NK-92 treated with Interleukin-12 subunit alpha and Interleukin-12 subunit beta, amount 100 ng/mL, for 24 hours (cell line): ENCODE measurements around the gene BEAN1.

Source experiments
- DNase-seq: peaks from one replicate; lab custom pipeline; 2025; lab: John Stamatoyannopoulos, UW

The BEAN1 gene

DNA sequence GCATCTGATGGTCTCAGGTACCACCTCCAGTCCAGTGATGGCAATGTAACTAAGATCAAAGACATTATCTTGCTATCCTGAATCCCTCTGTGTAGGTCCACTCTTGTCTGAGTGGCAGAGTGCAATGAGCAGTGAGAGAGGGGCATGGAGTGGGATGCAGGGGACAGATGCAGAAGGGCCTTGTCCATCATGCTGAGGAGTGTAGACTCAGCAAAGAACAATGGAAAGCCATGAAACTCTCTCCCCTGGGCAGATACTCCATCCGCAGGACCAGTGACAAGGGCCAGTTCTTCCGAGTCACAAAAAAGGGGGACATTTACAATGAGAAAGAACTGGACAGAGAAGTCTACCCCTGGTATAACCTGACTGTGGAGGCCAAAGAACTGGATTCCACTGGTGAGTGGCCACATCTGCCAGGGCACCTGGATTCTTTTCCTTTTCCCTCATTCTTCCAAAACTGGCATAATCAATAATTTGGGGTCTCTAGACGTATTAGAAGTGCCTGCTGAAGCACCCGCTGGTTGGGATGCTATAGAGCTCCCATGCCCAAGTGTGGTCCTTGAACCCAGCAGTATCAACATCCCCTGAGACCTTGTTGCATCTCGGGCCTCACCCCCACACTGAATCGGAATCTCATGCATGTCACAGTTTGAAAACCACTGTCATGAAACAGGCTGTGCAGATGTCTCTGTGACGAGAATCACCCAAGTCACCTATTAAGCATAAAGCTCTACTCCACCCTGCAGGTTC is 31.1 kb upstream of the BEAN1 start:
- no peak for DNase-seq

DNA sequence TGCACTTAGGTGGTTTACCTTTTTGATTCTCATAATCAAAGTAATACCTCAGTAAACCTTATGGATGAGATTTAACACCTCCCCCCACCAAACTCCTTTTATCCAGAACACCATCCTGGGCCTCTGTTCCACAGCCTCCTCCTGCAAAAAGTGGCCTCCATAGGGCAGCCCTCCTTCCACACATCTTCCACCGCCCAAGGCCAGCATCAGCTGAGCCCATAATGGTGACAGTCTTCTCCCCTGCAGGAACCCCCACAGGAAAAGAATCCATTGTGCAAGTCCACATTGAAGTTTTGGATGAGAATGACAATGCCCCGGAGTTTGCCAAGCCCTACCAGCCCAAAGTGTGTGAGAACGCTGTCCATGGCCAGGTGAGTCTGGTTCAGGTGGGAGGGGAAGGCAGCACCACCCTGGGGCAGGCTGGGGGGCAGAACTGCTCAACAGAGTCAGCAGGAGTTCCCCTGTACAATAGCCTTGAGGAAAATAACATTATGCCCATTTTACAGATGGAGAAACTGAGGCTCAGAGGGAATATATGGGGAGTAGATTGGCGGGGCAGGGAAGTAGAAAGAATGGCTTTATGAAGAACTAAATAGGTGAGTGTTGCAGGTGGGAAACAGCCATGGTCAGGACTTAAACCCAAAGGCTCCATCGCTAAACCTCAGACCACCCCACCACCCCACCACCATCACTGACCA is 29.2 kb upstream of the BEAN1 start:
- no peak for DNase-seq

DNA sequence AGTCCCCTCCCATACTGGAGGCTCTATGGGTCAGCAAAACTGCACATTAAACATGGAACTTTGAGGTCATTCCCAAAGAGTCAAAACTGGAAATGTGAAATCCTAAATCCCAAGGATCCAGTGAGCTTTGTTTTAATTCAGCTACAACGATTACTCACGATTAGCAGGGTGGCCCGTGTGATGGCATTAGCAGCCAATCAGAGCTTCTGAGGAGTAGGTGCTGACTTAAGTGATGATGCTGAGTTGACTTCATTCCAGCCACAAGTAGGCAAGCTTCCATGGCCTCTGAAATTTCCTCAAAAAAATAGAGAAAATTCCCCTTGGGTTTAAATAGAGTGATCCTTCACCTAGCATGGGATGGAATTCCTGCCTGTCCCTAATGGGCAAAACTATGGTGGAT is 28.1 kb upstream of the BEAN1 start:
- no peak for DNase-seq

DNA sequence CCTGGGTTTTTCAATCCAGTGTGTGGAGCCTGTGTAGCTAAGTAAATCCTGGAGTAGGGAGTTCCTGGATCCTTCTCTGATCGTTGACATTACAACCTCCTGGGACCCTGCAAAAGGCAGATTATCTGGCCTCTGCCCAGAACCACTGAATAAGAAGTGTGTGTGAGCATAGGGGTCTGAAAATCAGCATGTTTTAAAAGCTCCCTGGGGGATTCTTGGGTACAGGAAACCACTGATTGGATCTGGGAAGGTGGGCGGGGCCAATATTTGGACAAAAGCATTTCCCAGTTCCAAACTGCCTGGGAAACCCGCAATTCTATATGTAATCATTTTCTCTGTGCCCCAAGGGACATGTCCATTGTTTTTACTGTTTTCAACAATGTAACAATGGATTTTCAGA is 27.2 kb upstream of the BEAN1 start:
- DNase-seq: no peak

DNA sequence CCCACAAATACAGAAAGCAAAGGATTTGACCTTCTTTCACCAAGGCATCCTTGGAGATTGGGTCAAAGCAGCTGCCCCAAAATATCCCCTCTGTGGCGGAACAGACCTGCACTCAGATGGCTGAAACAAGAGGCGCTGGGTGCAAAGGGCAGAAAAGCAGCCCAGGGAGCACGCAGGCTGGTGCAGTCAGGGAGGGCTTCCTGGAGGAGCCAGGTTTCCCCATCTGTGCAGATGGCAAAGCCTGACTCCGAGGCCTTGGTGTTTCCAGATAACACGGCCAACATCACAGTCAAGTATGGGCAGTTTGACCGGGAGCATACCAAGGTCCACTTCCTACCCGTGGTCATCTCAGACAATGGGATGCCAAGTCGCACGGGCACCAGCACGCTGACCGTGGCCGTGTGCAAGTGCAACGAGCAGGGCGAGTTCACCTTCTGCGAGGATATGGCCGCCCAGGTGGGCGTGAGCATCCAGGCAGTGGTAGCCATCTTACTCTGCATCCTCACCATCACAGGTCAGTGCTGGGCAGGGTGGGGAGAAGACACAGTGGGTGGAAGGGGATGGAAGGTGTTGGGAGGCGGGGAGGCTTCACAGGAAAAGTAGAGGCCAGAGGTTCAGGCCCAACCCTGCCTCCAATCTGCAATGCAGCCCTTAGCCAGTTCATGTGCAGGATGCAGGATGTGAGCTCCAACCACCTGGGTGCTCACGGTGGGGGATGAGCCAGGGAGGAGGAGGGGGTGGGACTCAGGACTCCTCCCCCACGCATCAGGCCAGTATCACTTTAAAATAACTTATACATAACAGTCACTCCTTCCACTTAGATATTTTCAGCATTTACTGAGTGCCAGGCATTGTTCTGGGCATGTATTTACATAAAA is 26.4 kb upstream of the BEAN1 start:
- no peak for DNase-seq

DNA sequence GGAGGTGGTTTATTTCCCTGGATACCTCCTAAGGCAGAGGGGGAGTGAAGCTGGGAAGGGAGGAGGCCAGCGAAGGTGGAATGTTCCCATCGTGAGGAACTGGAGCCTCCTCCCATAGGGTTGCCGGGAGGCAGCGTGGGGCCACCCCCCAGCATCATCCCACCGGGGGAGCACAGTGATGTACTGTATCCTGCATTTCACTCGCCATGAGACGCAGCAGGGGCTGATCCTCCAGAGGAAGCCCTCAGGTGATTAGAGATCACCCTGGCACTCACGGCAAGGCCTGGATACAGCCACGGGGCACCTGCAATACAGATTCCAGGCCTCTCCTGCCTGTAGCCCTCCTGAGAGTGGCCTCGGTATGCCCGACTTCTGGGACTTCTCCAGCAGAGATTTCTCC is 25.5 kb upstream of the BEAN1 start:
- no peak for DNase-seq

DNA sequence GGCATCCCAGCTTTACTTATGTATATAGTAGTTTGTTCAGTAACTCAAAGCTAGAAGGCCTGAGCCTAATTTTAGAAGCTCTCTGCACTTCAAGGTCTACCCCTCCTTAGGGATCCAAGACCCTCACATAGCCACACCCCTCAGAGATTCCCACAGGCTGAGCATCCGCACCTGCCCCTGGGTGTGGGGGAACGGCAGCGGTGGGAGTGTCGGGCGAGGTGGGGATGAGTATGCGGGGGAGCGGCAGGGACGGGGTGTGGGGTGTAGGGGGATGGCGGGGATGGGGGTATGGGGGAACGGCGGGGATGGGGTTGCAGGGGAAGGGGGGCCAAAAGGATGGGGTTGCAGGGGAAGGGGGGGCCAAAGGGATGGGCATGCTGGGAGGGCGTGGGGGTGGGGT is 24.9 kb upstream of the BEAN1 start:
- DNase-seq: no peak

DNA sequence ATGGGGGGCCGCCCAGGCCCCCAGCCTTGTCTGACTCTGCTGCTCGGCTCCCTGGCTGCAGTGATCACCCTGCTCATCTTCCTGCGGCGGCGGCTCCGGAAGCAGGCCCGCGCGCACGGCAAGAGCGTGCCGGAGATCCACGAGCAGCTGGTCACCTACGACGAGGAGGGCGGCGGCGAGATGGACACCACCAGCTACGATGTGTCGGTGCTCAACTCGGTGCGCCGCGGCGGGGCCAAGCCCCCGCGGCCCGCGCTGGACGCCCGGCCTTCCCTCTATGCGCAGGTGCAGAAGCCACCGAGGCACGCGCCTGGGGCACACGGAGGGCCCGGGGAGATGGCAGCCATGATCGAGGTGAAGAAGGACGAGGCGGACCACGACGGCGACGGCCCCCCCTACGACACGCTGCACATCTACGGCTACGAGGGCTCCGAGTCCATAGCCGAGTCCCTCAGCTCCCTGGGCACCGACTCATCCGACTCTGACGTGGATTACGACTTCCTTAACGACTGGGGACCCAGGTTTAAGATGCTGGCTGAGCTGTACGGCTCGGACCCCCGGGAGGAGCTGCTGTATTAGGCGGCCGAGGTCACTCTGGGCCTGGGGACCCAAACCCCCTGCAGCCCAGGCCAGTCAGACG is 24.4 kb upstream of the BEAN1 start:
- no peak for DNase-seq

DNA sequence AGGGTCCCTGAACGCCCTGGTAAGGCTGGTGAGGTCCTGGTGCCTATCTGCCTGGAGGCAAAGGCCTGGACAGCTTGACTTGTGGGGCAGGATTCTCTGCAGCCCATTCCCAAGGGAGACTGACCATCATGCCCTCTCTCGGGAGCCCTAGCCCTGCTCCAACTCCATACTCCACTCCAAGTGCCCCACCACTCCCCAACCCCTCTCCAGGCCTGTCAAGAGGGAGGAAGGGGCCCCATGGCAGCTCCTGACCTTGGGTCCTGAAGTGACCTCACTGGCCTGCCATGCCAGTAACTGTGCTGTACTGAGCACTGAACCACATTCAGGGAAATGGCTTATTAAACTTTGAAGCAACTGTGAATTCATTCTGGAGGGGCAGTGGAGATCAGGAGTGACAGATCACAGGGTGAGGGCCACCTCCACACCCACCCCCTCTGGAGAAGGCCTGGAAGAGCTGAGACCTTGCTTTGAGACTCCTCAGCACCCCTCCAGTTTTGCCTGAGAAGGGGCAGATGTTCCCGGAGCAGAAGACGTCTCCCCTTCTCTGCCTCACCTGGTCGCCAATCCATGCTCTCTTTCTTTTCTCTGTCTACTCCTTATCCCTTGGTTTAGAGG is 23.5 kb upstream of the BEAN1 start:
- no peak for DNase-seq

DNA sequence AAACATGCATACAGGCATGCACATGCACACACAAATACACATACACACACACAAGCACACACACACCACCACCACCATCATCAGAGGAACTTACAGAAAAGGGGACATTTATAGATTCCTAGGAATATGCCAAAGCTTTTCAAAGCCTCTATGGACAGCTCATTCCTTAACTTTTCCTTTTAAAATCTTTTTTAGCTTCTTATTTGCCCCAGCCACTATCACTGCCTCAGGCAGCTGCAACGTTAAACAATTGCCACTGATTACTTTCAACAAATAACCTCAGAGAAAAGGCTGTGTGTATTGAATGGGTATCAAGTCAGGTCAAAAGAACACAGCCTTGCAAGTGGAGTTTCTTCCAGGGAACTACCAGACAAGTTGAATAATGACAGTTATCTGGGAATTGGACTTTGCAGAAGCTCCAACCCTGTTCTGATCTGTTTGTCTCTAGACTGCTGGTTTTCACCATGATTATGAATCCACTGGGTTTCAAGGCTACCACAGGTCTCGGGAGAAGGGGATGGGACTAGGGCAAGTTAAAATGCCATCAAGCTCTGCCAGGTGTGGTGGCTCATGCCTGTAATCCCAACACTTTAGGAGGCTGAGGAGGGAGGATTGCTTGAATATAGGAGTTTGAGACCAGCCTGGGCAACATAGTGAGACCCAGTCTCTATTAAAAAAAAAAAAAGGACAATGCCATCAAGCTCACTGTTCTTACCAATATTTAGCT is 21.9 kb upstream of the BEAN1 start:
- DNase-seq: no peak

DNA sequence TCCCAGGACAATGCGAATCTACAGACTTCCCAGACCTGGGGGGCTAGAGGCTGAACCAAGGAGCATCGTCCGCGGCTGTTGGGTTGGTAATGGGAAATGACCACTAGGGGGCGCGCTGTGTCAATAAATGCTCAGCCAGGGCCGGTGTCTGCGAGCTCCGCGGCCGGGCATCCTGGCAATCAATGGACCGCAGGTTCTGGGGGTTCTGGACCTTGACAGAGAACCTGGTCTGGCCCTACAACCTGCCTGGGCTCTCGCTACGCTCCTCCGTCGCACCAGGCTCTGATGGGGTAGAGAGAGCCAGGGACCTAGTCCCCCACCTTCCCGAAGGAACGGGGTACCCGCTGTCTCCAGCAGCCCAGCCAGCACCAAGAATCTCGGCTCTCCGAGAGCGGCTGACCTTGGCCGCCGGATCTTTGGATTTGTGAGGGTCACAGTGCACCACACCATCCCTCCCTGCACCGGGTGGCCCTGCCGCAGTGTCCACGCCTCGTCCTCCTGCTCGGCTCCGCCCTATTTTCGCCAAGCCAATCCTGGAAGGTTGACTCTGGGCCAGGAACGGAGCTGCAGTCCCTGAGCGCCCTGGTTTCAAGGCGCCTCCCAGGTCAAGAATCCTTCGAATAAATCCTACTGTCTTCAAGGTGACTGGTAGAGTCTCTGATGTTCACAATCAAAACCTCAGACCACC is 20.4 kb upstream of the BEAN1 start:
- peak; percentile 63 for DNase-seq

DNA sequence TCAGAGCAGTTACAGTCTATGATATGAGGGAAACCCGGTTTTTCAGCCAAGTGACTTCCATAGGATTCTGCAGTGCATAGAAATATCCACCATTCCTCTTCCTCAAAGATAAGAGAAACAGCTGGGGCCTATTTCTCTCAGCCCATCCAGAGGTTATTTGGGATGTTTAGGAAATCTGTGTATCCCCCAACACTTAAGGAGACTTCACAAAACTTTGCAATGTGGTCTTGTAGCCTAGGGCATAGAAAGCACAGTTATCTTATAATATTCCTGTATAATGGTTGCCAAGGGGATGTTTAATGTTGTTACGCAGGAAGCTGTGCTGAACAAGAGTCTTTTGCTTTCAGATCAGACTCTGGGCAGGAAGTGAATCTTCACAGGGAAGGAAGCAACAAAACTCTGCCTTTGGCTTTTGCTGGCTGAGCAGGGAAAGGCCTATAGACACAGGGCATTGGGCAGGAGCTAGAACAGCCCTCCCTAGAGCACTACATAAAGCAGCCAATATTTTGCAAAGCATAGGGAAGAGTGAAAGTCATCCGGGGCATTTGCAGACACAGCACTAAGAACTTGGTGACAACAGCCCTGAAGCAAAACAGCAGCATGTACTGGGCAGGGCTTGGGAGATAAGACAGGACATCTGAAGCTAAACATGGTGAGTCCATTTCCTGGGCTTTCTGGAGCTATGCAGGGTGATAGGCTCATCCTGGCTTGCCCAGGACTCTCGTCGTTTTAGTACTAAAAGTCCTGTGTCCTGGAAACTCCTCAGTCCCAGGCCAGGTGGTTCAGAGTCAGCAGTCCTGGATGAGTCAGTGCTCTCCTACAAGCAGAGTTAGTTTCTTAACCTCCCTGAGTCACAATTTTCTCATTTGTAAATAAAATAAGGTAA is 18.7 kb upstream of the BEAN1 start:
- no peak for DNase-seq

DNA sequence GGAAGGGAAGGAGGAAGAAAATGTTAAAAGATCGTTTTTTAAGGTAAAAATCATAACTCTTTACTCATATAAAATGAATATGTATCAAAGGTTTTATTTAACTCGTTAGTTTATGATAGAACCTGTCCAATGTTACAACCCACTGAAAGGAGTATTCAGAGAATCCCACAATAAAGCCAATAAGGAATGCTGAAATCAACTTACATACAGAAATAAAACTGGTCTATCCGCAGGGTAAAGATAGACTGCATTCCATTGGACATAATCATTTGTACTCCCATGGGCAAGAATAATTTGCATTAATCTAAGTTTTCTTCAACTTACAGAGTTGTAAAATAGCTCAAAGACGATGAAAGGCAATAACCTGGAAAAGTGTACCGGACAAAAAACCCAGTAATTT is 17.9 kb upstream of the BEAN1 start:
- no peak for DNase-seq

DNA sequence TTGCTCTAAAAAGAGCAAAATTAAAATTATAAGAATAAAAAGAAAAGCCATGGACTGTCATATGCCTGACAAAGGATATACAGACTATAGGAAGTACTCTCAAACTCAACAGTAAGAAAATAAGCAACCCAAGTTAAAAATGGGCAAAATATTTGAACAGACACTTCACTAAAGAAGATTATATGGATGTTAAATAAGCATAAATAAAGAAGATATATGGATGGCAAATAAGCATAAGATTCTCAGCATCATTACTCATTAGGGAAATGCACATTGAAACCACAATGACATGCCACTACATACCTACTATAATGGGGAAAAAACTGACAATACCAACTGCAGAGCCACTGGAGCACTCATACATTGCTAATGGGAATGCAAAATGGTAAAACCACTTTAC is 14.9 kb upstream of the BEAN1 start:
- no peak for DNase-seq

DNA sequence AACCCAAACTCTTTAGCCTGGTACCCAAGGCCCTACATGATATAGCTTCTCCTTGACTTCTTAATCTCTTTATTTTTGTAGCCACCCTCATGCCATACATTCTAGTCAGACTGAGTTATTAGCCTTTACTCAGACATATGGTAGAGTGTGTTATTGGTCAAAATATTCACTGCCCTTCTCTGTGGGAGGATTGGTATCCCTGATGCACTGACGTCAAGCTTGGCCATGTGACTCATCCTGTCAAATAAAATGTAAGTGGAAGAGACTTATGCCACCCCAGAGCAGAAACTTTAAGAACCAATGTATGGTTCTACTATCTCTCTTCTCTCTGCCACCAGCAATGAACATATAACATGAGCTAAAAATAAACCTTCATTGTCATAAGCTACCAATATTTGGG is 12.2 kb upstream of the BEAN1 start:
- DNase-seq: no peak

DNA sequence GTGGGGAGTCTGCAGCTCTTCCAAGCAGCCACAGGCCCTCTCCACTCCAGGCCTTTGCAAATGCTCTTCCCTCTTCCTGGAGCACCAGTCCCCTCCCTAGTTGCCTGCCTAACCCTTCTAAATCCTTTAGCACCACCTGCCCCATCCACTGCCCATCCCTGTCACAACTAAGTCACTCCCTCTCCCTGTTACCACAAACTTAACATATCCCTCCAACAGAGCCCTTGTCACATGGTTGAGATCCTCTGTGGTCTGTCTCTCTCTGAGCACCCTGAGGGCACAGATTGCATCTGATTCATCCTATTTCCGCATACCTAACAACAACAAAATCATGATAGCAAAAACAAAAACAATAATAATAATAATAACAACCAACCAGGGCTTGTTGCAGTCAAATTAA is 11.0 kb upstream of the BEAN1 start:
- no peak for DNase-seq

DNA sequence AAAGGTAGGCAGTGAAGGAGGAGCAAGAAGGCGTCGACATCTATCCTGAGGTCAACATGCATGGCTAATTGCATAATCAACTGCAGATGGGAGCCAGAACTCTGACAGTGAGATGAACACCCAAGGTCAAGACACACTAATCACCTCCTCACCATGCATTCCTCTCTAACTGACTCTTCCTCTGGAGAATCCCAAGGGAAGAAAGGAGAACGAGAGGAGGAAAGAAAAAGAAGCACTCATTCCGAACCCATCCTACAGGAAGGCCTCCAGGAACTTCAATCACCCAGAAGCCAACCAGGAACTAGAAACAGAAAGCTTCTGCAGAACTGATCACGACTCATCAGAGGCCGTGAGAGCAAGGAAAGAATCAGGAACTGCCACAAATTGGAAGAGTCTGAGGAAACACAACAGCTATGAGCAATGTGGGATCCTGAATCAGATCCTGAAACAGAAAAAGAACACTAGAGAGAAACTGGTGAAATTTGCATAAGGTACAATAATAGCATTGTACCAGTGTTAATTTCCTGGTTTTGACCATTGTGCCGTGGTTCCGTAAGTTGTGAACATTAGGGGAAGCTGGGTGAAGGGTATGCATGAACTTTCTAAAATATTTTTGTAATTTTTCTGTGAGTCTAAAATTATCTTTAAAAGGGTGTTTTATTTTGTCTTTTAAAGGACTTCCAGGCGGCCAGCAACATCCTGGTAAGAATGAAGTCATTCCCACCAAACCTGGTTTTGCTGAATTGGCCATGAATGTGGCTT is 10.0 kb upstream of the BEAN1 start:
- no peak for DNase-seq

DNA sequence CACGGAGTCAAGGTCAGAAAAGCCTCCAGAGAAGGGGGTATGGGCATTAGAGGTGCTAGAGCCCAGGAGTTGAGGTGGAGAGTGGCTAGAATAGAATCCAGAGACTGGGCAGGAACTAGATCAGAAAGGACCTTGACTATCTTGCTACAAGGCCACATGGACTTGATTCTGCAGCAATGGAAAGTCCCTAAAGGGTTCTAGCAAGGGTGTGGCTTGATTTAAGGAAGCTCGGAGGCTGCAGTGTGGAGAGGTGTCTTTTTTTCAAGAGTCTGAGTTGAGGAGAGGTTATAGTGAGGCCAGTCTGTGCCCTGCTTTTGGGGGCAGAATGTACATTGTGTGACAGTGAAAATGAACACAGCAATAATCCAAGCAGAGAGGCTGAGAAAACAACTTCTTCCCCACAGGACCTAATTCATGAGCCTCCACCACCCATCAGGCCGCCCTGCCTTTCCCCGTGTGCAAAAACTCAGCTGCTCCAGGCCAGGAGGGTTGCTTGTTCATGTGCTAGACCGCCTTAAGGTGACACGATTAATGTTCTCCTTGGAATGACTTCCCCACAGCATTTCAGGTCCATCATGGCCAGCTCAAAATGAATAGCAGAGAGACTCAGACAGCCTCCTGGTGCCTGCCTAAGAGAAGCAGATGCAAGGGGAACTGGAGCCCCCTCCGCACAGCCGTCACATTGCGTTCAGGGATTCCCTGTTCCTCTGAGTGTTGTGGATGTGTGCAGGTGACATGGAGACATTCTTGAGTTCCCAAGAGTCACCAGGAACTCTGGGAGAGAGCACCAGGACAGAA is 8.7 kb upstream of the BEAN1 start:
- DNase-seq: no peak
